Suprapubic skin (tissue), 3 donors: ENCODE results near the gene HASPIN.

ENCODE experiments used
- CTCF ChIP-seq, 2 donors: fragments of 200-600 bp in 1 of 2; fragments of 450-650 bp in 1 of 2; sonication (generic) in 1 of 2; IDR thresholded peaks; one replicate each; pipeline ENCODE4 v1.5.1; 2016 to 2019; ENCODE audit warnings: antibody characterized with exemption in 2 of 2, mild to moderate bottlenecking in 1 of 2, moderate library complexity in 1 of 2
- EP300 ChIP-seq: sonication (generic); formaldehyde crosslinking; IDR thresholded peaks from one replicate; pipeline ENCODE4 v1.6.1; 2017; ENCODE audit warnings: antibody characterized with exemption

- no peak for TF ChIP-seq CTCF (IDR thresholded peaks at IDR 0.05)
- no peak for TF ChIP-seq EP300
These were observed 7.3 kb downstream of the HASPIN start for GRCh38 chr17:3730881-3731429.
